Astrocyte of the cerebellum (primary cell): ENCODE data around the gene MRPL37.
"Not testable (repeated sequence)": the region's sequence is repeated elsewhere in the genome, so short reads cannot be mapped to it uniquely, and the experiment has no call there.

Experiments
- DNase-seq: peaks from one replicate; pipeline ENCODE4 v3.0.0-alpha.2; 2011; ENCODE audit warnings: low read depth
- H3K4me3 ChIP-seq: 2 replicates; pipeline ENCODE4 v1.5.1; 2011; ENCODE audit warnings: mild to moderate bottlenecking, low read depth, low read length, moderate library complexity
- CTCF ChIP-seq: IDR thresholded peaks from 2 replicates; pipeline ENCODE4 v1.5.1; 2012; ENCODE audit warnings: low read length, low read depth, moderate library complexity, mild to moderate bottlenecking; ENCODE audit errors: missing control alignments
- in situ Hi-C: cut with HindIII; loops from 2 replicates; pipeline ENCODE4 v1.10.0; 2017; ENCODE audit warnings: low sequenced_read_pairs

The MRPL37 gene

GRCh38 chr1:54163573-54163972, 36.4 kb upstream of the MRPL37 start:
- in situ Hi-C loops: no loop called here
- DNase-seq: no peak
- H3K4me3 ChIP-seq: no peak overlapping the region
- TF ChIP-seq CTCF: no peak

GRCh38 chr1:54165146-54165545, 34.8 kb upstream of the MRPL37 start:
- no peak for TF ChIP-seq CTCF
- DNase-seq: no peak
- no peak overlapping the region for H3K4me3 ChIP-seq
- in situ Hi-C loops: no loop called here

GRCh38 chr1:54166357-54166756, 33.6 kb upstream of the MRPL37 start:
- in situ Hi-C loops, H3K4me3 ChIP-seq, DNase-seq: not testable (repeated sequence)

GRCh38 chr1:54167422-54168139, 32.4 kb upstream of the MRPL37 start:
- no peak overlapping the region for H3K4me3 ChIP-seq
- DNase-seq: no peak
- no peak for TF ChIP-seq CTCF
- in situ Hi-C loops: no loop called here

- DNase-seq: no peak
- no peak for TF ChIP-seq CTCF
- H3K4me3 ChIP-seq: no peak overlapping the region
- in situ Hi-C loops: no loop called here
Observed at GRCh38 chr1:54168206-54168965, 31.6 kb upstream of the MRPL37 start.

- in situ Hi-C loops: no loop called here
Observed at GRCh38 chr1:54169068-54169467, 30.9 kb upstream of the MRPL37 start.

More at GRCh38 chr1:54169068-54169467, 30.9 kb upstream of the MRPL37 start:
- no peak for TF ChIP-seq CTCF
- no peak for DNase-seq
- no peak overlapping the region for H3K4me3 ChIP-seq
